MM.1S (cell line): ENCODE measurements around the gene A2ML1.

ENCODE experiments used
- EZH2 ChIP-seq: fragments of 300-600 bp; sonication (generic); optimal IDR thresholded peaks from 2 replicates; pipeline ENCODE3; 2017; ENCODE audit warnings: low read depth, mild to moderate bottlenecking, antibody characterized with exemption, low read length, mixed read lengths
- TF ChIP-seq, protein P1 (sequence below): fragments of 300-600 bp; sonication (generic); IDR thresholded peaks from 2 replicates; pipeline ENCODE4 v1.5.1; 2016; ENCODE audit warnings: antibody characterized with exemption, low read length, mixed read lengths

DNA sequence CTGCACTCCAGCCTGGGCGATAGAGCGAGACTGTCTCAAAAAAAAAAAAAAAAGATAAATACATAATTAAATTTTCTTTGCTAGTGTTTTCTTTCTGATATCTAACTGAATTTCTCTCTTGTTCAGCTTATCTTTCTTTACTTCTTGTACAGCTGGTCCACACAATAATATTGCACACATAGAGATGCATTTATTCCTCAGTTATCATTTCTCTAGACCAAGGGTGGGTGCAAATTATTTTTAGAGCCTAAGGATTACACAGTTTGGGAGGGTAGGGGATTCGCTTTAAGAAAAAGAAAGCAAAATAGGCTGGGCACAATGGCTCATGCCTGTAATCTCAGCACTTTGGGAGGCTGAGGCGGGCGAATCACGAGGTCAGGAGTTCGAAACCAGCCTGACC lies 17.9 kb downstream of the A2ML1 start:
- TF ChIP-seq, protein P1, sequence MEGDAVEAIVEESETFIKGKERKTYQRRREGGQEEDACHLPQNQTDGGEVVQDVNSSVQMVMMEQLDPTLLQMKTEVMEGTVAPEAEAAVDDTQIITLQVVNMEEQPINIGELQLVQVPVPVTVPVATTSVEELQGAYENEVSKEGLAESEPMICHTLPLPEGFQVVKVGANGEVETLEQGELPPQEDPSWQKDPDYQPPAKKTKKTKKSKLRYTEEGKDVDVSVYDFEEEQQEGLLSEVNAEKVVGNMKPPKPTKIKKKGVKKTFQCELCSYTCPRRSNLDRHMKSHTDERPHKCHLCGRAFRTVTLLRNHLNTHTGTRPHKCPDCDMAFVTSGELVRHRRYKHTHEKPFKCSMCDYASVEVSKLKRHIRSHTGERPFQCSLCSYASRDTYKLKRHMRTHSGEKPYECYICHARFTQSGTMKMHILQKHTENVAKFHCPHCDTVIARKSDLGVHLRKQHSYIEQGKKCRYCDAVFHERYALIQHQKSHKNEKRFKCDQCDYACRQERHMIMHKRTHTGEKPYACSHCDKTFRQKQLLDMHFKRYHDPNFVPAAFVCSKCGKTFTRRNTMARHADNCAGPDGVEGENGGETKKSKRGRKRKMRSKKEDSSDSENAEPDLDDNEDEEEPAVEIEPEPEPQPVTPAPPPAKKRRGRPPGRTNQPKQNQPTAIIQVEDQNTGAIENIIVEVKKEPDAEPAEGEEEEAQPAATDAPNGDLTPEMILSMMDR = no peak
- TF ChIP-seq EZH2 = no peak
